HG03469 (cell line): ENCODE data around the gene NABP2.
"Not testable (repeated sequence)": the region's sequence is repeated elsewhere in the genome, so short reads cannot be mapped to it uniquely, and the experiment has no call there.

Experiments
- ATAC-seq: cut with Tn5 transposase; IDR thresholded peaks from one replicate; pipeline ENCODE4 v1.9.1; 2021; ENCODE audit warnings: mild to moderate bottlenecking, moderate library complexity, moderate number of reproducible peaks; ENCODE audit not compliant: unreplicated experiment

Gene NABP2

DNA sequence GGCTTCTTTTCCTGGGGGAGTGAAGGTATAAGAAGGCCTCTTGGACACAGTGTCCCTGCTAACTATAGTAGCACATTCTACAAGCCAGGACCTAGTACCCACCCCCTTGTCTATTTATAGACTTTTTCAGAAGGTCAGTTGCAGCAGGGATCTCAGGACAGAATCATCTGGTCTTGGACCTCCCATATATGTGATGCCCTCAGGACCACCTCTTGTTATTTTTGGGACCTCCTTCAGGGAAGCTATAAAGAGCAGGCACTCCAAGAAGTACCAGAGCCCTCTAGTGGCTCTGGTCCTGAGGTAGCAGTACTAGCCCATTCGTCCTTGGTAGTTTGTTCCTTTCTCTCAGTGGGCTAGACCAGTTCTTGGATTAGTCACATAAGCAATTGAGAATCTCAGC, 46.9 kb downstream of the NABP2 start:
- ATAC-seq, result no peak

DNA sequence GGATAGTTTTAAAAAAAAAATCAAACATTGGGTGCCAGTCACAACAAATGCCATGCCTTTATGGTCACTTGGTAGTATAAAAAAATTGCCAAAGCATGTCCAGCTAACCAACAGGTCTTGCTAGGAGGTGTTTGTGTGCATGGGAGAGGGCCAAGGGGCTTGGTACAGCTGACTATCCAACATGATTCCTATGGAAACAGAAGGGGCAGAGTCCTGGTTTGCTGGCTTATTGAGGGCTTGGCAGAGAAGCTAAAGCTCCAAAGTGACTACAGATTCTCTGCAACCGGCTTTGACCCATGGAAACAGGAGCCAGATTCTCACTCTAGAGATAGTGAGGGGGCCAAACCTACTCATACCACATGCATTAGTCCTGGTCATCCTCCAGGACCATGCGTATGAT, 48.3 kb downstream of the NABP2 start:
- not testable (repeated sequence) for ATAC-seq

DNA sequence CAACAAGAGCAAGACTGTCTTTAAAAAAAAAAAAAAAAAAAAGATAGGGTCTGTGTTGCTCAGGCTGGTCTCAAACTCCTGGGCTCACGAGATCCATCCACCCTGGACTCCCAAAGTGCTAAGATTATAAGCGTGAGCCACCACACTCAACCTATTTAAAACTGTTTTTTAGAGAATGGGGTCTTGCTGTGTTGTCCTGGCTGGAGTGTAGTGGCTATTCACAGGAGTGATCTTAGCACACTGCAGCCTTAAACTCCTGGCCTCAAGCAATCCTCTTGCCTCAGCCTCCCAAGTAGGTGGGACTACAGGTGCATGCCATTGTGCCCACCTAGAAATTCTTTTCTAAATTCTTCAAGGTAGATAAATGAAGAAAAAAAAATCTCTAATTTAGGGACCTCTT, 50.2 kb downstream of the NABP2 start:
- ATAC-seq, result no peak

DNA sequence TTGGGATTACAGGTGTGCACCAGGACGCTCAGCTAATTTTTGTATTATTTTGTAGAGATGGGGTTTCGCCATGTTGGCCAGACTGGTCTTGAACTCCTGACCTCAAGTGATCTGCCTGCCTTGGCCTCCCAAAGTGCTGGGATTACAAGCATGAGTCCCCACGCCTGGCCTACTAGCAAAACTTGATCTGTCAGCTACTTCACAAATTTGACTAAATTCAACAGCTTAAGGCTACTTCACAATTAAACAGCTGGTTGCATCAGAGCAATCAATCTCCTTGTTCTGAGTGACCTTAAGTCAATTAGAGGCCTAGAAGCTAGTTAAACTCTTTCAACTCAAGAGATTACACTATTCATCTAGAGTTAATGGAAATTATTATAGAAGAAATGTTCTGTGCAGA, 54.8 kb downstream of the NABP2 start:
- ATAC-seq, result no peak
